ENCODE results near the gene SERAC1. TPM values are rescaled to one million over a fixed set of nuclear protein-coding genes. Genes with fewer than 3 reads are reported as not detected.

SERAC1 gene
- polyA plus RNA-seq, 3 donors = 4.3 to 5.1 (median 4.4) TPM

DNA sequence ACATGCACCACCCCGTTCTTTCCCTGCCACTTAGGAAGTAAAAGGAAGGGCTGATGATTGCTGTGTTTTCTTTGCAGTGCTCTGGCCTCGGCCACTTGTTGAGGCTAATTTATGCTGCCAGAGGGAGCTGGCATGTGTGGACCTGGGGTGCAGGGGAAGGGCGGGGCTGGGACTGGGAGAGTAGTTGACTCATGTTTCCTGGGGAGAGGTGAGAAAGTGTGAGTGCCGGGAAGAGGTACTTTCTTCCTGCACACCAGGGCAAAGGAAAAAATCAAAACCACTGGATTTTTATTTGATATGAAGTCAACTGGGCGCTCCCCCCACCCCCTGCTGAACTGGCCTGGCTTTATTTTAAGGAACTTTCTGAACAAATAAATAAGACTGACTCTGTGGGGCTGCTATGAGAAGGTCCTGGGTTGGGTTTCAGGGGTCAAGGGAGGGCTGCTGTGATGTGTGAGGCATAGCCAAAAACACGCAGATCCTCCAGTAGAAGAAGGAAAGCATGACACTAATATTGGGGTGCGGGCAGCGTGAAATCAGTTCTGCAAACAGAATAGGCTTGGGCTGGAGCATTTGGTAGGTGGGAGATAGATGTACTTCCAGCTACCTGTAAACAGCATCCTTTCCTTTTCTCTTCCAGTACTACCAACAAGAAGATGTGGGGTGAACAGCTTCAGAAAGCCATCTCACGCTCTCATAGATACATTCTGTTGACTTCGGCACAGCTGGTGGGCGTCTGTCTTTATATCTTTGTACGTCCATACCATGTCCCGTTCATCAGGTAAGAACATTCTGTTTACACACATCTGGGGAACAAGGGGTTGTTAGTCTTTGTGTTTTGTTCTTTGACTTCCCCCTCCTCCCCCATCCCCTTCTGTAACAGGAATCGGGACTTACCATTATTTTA lies 98.9 kb downstream of the SERAC1 start:
- Mint-ChIP-seq H3K27ac (peak overlapping the region in 5 of 7 donors; percentile 16 to 74 (median 52)), H3K36me3 (peaks cover 0 to 11% of the 10 kb centered on the region in 2 donors), H3K4me3 (no peak overlapping the region), H3K4me1 (peaks cover 20% of the 10 kb centered on the region), H3K9me3 (no peaks in the 10 kb centered on the region), H3K27me3 (ENCODE audit: low read depth in 3 of 3) (peaks cover 0 to 3% (median 0%) of the 10 kb centered on the region in 3 donors)
- Histone ChIP-seq H3K4me2 (replicated peaks; ENCODE audit: extremely low read depth, low read length, poor library complexity, severe bottlenecking) (no peak overlapping the region), H3K9ac (ENCODE audit: insufficient read depth, low read length, poor library complexity, severe bottlenecking) (no peak overlapping the region), H3K4me3 (replicated peaks in 1 of 3; ENCODE audit: low read depth in 2 of 3, low read length in 3 of 3) (no peak overlapping the region), H3K27ac (ENCODE audit: low read depth in 1 of 2, low read length in 2 of 2) (no peak overlapping the region), H4K20me1 (ENCODE audit: insufficient read depth, low read length) (no peaks in the 10 kb centered on the region), H3K36me3 (replicated peaks in 1 of 2; ENCODE audit: control insufficient read depth in 1 of 2, insufficient read depth in 2 of 2, low read length in 2 of 2) (no peaks in the 10 kb centered on the region), H3K27me3 (ENCODE audit: control insufficient read depth in 2 of 2, insufficient read depth in 2 of 2, low read length in 2 of 2) (no peaks in the 10 kb centered on the region), H3K79me2 (ENCODE audit: insufficient read depth, low read length) (no peaks in the 10 kb centered on the region), H3K4me1 (ENCODE audit: control insufficient read depth in 1 of 2, insufficient read depth in 2 of 2, low read length in 2 of 2) (peaks cover 18 to 19% of the 10 kb centered on the region in 2 donors), H2AFZ (ENCODE audit: insufficient read depth, low read depth, low read length, poor library complexity, severe bottlenecking) (no peak overlapping the region), H3K9me3 (replicated peaks in 1 of 2; ENCODE audit: control insufficient read depth in 1 of 2, insufficient read depth in 1 of 2, low read length in 2 of 2) (no peaks in the 10 kb centered on the region)
- intact Hi-C loops (cut with micrococcal nuclease) = no loop called here
- DNase-seq = peak in 2 of 3 donors; percentile 31 to 52
- TF ChIP-seq, protein P1, sequence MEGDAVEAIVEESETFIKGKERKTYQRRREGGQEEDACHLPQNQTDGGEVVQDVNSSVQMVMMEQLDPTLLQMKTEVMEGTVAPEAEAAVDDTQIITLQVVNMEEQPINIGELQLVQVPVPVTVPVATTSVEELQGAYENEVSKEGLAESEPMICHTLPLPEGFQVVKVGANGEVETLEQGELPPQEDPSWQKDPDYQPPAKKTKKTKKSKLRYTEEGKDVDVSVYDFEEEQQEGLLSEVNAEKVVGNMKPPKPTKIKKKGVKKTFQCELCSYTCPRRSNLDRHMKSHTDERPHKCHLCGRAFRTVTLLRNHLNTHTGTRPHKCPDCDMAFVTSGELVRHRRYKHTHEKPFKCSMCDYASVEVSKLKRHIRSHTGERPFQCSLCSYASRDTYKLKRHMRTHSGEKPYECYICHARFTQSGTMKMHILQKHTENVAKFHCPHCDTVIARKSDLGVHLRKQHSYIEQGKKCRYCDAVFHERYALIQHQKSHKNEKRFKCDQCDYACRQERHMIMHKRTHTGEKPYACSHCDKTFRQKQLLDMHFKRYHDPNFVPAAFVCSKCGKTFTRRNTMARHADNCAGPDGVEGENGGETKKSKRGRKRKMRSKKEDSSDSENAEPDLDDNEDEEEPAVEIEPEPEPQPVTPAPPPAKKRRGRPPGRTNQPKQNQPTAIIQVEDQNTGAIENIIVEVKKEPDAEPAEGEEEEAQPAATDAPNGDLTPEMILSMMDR (IDR thresholded peaks at IDR 0.05) = no peak
- WGBS (ENCODE audit: insufficient coverage) = 82% methylated on average over 5 of the region's 14 CpGs

DNA sequence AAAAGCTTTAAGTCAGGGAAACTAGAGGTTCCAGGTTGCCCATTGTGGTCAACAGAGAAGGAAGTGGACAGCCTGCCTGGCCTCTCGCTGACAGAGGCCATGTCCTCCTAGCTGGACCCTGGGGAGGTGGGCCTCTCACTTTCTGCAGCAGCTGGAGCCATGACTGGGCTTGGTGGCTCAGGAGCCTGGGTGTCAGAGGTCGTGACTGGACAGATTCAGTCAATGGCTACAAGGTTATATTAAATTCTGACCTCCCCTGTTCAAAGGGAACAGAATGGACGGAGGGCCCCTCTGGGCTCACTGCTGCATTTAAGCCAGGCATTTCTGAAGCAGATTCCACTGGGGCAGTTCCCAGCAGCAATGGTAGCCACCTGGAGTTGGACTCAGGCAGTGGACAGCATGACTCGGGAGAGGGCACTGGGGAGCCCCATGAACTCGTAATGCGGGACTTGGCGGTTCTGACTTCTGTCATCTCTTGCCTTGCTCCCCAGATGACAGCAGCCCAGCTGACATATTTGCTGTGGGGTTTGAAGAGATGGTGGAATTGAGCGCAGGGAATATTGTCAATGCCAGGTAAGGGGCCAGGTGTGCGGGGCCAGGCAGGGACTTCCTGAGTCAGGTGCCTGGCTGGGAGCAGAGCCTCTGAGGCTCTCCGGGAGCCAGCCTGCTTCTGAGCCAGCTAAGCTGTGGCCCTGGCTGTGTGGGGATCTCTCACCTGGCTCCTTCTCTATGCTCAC lies 99.7 kb downstream of the SERAC1 start:
- WGBS (ENCODE audit: insufficient coverage) = 92% methylated on average over 9 of the region's 10 CpGs
- H3K9me3 ChIP-seq (replicated peaks in 1 of 2; ENCODE audit: control insufficient read depth in 1 of 2, insufficient read depth in 1 of 2, low read length in 2 of 2) = no peaks in the 10 kb centered on the region
- intact Hi-C loops (cut with micrococcal nuclease) = no loop called here
- no peaks in the 10 kb centered on the region for H3K79me2 ChIP-seq (ENCODE audit: insufficient read depth, low read length)
- Mint-ChIP-seq H3K27me3 (ENCODE audit: low read depth in 3 of 3) (peaks cover 0 to 3% (median 0%) of the 10 kb centered on the region in 3 donors), H3K27ac (peak overlapping the region in 5 of 7 donors; percentile 4 to 63 (median 45)), H3K36me3 (peaks cover 0 to 15% of the 10 kb centered on the region in 2 donors), H3K9me3 (peaks cover 0 to 1% (median 0%) of the 10 kb centered on the region in 7 donors), H3K4me1 (peaks cover 20% of the 10 kb centered on the region), H3K4me3 (no peak overlapping the region)
- DNase-seq = no peak
- H3K4me2 ChIP-seq (replicated peaks; ENCODE audit: extremely low read depth, low read length, poor library complexity, severe bottlenecking) = no peak overlapping the region
- peaks cover 18 to 19% of the 10 kb centered on the region in 2 donors for H3K4me1 ChIP-seq (ENCODE audit: control insufficient read depth in 1 of 2, insufficient read depth in 2 of 2, low read length in 2 of 2)
- H2AFZ ChIP-seq (ENCODE audit: insufficient read depth, low read depth, low read length, poor library complexity, severe bottlenecking) = no peak overlapping the region
- H4K20me1 ChIP-seq (ENCODE audit: insufficient read depth, low read length) = no peaks in the 10 kb centered on the region
- no peak overlapping the region for H3K27ac ChIP-seq (ENCODE audit: low read depth in 1 of 2, low read length in 2 of 2)
- no peak overlapping the region for H3K9ac ChIP-seq (ENCODE audit: insufficient read depth, low read length, poor library complexity, severe bottlenecking)
- TF ChIP-seq, protein P1 (IDR thresholded peaks at IDR 0.05) = no peak
- no peak overlapping the region for H3K4me3 ChIP-seq (replicated peaks in 1 of 3; ENCODE audit: low read depth in 2 of 3, low read length in 3 of 3)
- no peaks in the 10 kb centered on the region for H3K36me3 ChIP-seq (replicated peaks in 1 of 2; ENCODE audit: control insufficient read depth in 1 of 2, insufficient read depth in 2 of 2, low read length in 2 of 2)
- no peaks in the 10 kb centered on the region for H3K27me3 ChIP-seq (ENCODE audit: control insufficient read depth in 2 of 2, insufficient read depth in 2 of 2, low read length in 2 of 2)

All from CD14-positive monocyte (primary cell).